HG03571 (cell line): Measurements from ENCODE around the gene MDFI.

ENCODE experiments used
- ATAC-seq: cut with Tn5 transposase; IDR thresholded peaks from one replicate; pipeline ENCODE4 v1.9.1; 2021; ENCODE audit not compliant: unreplicated experiment

The MDFI gene

GRCh38 chr6:41685641-41686380 lies 47.5 kb downstream of the MDFI start:
- ATAC-seq = no peak

DNA sequence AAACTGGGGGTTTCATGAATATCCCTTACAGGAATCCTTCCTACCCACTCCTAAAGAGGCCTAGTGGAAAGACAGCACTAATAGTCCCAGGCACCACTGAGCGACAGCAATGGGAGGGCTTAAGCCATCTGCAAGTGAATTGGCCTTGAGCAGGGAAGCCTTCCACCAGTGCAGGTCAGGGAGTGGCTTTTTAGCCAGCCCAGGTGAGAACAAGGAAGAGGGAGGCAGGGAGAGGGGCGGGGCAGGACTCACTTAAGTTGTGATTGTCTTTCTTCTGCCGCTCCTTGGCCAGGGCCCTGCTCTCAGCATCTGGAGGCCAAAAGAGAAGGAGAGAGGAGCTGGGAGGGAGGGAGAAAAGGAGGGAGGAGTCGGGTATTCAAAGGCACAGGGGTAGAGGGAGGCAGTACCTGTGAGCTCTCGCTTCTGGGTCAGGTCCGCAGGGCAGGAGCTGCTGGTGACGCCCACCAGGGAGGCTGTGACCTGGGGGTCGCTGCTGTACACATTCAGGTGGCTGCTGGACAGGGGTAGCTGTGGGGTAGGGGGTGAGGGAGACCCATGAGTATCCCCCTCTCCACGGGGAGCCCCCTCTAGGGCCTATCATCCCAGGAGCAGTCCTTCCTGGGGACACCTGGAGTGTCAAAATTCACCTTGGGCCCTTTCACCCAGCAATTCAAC lies 49.4 kb downstream of the MDFI start:
- ATAC-seq = no peak

- ATAC-seq = no peak
These were observed 50.1 kb downstream of the MDFI start for GRCh38 chr6:41688256-41688965.

GRCh38 chr6:41689171-41690008 lies 51.1 kb downstream of the MDFI start:
- ATAC-seq = no peak

GRCh38 chr6:41690541-41691330 lies 52.5 kb downstream of the MDFI start:
- no peak for ATAC-seq

DNA sequence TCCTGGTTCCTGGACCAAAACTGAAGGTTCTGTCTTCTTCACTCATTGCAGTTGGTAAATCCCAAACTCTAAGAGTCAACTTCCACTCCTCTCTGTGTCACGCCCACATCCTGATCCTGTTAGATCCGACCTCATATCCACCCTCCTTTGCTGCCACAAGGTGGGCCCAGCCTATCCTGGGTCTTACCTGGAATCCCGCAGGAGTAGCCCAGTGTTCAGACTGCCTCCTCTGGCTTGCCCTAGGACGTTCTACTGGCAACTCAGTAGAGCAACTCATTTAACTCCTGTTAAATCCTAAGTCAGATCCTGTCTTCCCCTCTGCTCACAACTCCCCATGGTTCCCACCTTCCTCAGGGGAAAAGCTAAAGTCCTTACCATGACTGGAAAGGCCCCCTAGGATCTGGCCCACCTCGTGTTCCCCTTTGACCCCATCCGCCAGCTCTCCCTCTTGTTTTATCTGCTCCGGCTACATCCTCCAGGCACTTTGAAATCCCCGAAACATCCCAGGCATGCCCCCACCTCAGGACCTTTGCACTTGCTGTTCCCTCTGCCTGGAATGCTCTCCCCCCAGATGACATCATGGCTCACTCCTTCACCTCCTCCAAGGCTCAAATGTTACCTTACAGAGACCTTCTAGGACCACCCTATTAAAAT lies 53.3 kb downstream of the MDFI start:
- ATAC-seq = no peak

- no peak for ATAC-seq
These were observed 53.9 kb downstream of the MDFI start for GRCh38 chr6:41692080-41692675.

DNA sequence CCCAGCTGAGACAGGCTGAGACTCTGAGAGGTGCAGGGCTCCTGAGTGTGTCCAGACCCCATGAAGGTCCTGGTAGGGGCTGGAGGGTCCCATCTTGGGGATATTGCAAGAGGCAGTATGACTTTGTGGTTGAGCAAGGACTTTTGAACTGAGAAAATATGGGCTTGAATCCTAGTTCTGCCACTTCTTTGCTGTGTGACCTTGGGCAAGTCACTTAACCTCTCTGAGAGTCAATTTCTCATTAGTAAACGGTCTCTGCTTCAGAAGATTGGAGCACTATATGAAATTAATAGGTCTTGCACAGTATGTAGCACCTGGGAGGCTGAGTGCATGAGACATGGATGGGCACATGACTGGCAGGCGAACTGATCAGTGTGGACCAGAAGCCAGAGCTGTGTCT lies 54.5 kb downstream of the MDFI start:
- ATAC-seq = no peak

DNA sequence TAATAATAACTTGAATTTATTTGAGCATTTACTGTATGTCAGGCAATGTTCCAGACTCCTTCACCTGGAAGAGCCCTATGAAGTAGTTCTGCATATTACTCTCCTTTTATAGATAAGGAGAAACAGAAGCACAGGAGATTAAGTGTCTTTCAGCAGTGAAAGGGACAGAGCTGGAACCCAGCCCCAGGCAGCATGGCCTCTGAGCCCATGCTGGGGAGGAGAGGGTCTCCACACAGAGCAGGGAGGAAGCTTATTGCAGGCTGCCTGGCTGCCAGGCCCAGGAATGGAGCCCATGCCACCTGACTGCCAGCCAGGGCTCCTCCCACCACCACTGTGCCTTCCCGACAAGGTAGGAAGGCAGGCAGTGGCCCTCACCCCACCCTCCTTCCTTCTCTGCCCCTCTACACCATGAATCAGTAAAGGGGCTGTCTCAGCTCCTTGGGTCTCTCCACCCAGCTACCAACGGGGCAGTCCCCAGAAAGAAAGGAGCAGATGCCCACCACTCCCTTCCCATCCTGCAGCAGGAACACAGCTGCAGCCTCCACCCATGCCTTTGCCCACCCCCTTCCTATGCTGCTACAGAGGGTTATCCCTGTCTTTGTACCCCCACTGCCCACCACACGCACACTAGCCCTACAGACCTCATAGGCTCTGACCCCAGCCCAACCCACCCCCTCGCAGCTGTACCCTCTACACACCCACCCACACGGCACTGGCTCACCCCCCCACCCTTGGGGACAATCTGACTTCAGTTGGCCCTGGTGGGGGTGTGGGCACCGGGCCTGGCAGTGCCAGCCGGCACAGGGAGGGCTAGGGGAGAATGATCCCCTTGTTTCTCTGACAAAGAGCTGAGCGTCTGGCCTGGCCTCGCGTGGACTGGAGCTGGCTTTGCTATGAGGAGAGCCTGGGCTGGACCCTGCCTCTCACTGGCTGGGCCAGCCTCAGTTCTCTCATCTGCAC lies 55.3 kb downstream of the MDFI start:
- ATAC-seq = no peak

DNA sequence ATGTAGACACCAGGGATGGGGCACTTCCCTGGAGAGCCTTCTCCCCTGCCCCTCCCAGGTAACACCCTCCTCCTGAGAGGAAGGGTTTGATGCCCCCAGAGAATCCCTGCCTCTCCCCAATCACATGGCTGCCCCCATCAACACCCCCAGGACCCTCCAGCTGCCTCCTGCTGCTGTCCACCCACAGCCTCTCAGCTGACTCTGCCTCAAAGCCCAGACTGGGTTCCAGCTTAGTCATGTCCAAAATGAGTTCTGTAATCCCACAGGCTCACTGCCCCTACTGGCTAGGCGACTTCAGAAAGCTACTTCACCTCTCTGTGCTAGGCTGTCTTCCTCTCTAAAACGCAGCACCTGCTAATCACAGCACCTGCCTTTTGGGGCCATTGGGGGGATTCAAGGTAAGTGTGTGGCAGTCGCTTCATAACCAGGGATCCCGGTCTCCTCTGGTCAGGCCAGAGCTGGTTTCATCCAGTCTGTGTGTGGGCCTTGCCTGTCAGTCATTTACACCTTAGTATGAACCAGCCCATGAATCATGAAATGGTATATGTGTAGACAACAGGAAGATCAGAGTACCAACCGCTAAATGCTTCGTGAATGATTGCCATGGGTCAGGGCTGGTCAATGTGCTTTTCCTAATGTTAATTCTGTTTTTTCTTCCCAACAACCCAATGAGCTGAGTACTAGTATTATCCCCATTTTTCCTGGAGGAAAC lies 56.7 kb downstream of the MDFI start:
- ATAC-seq = no peak

GRCh38 chr6:41695825-41696224 lies 57.6 kb downstream of the MDFI start:
- no peak for ATAC-seq

- ATAC-seq = no peak
These were observed 58.5 kb downstream of the MDFI start for GRCh38 chr6:41696788-41697187.

- ATAC-seq = no peak
These were observed 59.9 kb downstream of the MDFI start for GRCh38 chr6:41697861-41698781.

DNA sequence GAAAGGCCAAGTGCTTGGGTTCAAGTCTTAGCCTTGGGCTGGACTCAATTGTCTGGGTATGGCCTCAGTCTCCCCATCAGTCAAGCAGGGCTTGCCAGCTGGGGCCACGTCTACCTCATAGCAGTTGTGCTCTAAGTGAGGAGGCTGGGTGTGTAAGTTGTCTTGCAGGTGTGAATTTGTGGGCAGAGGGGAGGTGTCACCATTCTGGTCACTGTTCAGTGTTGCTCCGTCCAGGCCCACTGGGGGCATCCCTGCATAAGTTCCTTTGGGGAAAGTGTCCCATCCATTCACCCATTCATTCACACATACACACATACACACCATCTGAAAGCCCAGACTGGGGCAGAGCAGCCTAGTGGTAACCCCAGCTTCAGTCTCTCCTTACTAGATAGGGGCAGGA lies 60.8 kb downstream of the MDFI start:
- ATAC-seq = no peak

DNA sequence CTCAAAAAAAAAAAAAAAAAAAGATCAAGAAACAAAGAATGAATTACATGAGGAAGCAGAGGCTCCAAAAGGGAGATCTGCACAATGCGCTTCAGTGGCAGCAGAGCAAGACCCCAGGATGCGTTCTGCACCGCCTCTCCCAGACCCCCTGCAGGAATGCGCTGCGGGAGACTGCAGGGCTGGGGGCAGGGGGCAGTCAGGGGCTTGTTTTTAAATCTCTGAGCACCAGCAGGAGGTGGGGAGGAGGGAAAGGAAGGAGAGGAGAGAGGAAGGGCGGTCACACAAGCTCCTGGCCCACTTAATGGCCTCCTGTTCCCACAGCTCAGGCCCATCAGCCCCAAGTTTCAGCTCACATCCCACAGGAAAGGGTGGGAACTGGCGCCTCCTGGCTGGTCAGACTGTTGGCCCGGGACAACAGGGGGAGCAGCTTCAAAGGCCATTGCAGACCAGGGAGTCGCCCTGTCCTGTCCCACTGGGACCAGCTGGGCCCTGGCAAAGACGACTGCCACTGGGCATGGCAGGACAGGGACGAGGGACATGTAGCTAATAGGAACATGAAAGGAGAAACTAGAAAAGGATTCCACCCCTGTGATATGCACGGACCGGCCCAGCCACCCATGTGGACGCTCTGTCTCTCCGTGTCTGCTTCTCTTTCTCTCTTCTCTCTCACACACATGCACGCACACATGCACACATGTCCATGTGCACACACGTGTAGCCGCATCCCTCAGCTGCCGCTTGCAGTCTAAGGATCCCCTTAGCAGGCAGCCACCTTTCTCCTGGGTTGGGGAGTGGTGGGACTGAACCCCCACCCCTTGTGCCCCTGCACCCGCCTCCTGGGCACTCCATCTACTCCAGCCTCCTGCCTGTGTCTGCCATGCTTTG lies 62.4 kb downstream of the MDFI start:
- no peak for ATAC-seq
